GM19438 (cell line): ENCODE measurements around the gene PCNP.
"Not testable (repeated sequence)": the region's sequence is repeated elsewhere in the genome, so short reads cannot be mapped to it uniquely, and the experiment has no call there.

Source experiments
- ATAC-seq: cut with Tn5 transposase; IDR thresholded peaks from one replicate; pipeline ENCODE4 v1.9.1; 2021; ENCODE audit warnings: low read depth; ENCODE audit not compliant: unreplicated experiment

PCNP gene

GRCh38 chr3:101631098-101631796, 57.3 kb downstream of the PCNP start:
- no peak for ATAC-seq

GRCh38 chr3:101631959-101632358, 58.0 kb downstream of the PCNP start:
- ATAC-seq = not testable (repeated sequence)

GRCh38 chr3:101632586-101632985, 58.6 kb downstream of the PCNP start:
- no peak for ATAC-seq

- no peak for ATAC-seq
These were observed 59.2 kb downstream of the PCNP start for GRCh38 chr3:101633186-101633585.

- no peak for ATAC-seq
These were observed 60.7 kb downstream of the PCNP start for GRCh38 chr3:101634591-101635196.

GRCh38 chr3:101635345-101635744, 61.4 kb downstream of the PCNP start:
- ATAC-seq = no peak

GRCh38 chr3:101635954-101636798, 62.2 kb downstream of the PCNP start:
- ATAC-seq = peak; percentile 90

GRCh38 chr3:101637451-101637850, 63.5 kb downstream of the PCNP start:
- ATAC-seq = no peak

- no peak for ATAC-seq
These were observed 64.3 kb downstream of the PCNP start for GRCh38 chr3:101638261-101638745.

- ATAC-seq = no peak
These were observed 65.4 kb downstream of the PCNP start for GRCh38 chr3:101639280-101639963.

GRCh38 chr3:101640256-101640655, 66.3 kb downstream of the PCNP start:
- no peak for ATAC-seq

- ATAC-seq = not testable (repeated sequence)
These were observed 67.6 kb downstream of the PCNP start for GRCh38 chr3:101641397-101642115.

GRCh38 chr3:101642441-101642840, 68.5 kb downstream of the PCNP start:
- ATAC-seq = no peak

GRCh38 chr3:101643009-101643844, 69.2 kb downstream of the PCNP start:
- ATAC-seq = no peak
